GM12892 (cell line): ENCODE data around the gene CEBPG.

Experiments used
- POLR2A ChIP-seq: IDR thresholded peaks from 2 replicates; pipeline ENCODE4 v1.6.1; 2011; ENCODE audit warnings: low read depth, low read length, control low read depth
- POLR2AphosphoS5 ChIP-seq: IDR thresholded peaks from 2 replicates; pipeline ENCODE4 v1.6.1; 2011; ENCODE audit warnings: low read depth, low read length, control low read depth
- TAF1 ChIP-seq: IDR thresholded peaks from 2 replicates; pipeline ENCODE4 v1.6.1; 2011; ENCODE audit warnings: low read depth, mild to moderate bottlenecking, control low read depth, low read length, borderline replicate concordance

DNA sequence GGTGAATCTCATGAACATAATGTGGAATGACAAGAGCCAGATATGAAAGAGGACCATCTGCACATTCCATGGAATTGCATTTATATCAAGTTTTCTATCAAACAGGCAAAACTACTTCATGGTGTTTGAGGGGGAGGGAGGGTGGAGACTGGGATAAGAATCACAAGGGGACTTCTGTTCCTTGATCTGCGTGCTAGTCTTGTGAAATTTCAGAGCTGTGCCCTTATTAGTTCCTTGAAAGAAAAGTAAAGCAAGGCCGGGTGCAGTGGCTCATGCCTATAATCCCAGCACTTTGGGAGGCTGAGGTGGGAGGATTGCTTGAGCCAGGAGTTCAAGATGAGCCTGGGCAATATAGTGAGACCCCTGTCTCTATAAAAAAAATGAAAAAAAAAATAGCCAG, 30.2 kb upstream of the CEBPG start:
- TF ChIP-seq POLR2A (no peak), POLR2AphosphoS5 (no peak), TAF1 (no peak)
